PC-9 (cell line): Measurements from ENCODE around the gene C1orf122.

ENCODE experiments used
- CTCF ChIP-seq: fragments of 200-600 bp; sonication (generic); conservative IDR thresholded peaks from 2 replicates; pipeline ENCODE4 v1.6.1; 2017; ENCODE audit warnings: mixed run types, antibody characterized with exemption, mild to moderate bottlenecking, moderate library complexity
- EZH2 ChIP-seq: fragments of 200-600 bp; sonication (generic); IDR thresholded peaks from 2 replicates; pipeline ENCODE4 v1.8.0; 2017; ENCODE audit warnings: antibody characterized with exemption, low read depth

GRCh38 chr1:37841652-37842051, 34.1 kb downstream of the C1orf122 start:
- TF ChIP-seq CTCF (no peak), EZH2 (no peak)
